K562 treated with DMSO at 1 percent for 24 hours (cell line): Measurements from ENCODE around the gene MT1F. TPM values are rescaled to one million over a fixed set of nuclear protein-coding genes. Genes with fewer than 3 reads are reported as not detected.

Experiments
- total RNA-seq: library from RNA; unstranded; fragments of 300-600 nt; gene quantifications from 2 replicates; pipeline ENCODE4 v1.2.3, GENCODE V29; 2022; ENCODE audit warnings: low read depth; ENCODE audit not compliant: insufficient read depth

The MT1F gene
- total RNA-seq = not detected in 2 replicates

DNA sequence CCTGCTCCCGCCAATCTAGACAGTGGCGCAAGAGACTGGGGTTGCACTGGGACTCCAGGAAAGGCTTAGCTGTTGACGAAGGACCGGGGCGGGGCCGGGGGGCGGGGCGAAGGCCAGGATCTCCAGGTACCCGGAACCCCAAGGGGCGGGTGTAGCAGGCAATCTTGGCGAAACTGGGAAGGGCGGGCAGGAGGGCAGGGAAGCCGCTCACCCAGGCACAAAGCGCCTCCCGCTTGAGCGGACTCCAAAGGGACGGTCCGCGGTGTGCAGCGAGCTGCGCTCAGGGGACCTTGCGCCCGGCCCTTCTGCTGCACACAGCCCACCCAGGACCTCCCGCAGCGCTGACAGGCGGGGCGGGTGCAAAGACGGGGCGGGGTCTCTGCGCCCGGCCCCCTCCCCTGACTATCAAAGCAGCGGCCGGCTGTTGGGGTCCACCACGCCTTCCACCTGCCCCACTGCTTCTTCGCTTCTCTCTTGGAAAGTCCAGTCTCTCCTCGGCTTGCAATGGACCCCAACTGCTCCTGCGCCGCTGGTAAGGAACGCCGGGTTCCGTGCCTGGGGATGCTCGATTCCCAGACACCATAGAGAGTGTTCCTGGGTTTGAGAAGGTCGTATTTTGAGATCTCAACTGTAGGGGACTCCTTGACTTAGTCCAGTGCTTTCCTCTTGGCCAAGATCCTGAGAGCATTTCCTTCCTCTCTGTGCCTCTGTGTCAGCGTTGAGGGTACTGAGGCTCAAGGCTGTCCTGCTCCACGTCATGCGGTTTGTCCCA lies at the start of gene MT1F:
Gene MT1F, plus strand, starts transcription at position 405 of the 772 bp plus-strand sequence. Its CDS starts 100 bp downstream, at position 505.

GRCh38 chr16:56608043-56608875 lies 49.5 kb upstream of the MT1F start, which contains the start of gene MT2A:
MT2A (plus strand) TSS chr16:56608584; CDS start chr16:56608656, 72 bp downstream.

GRCh38 chr16:56625140-56625942 lies 32.4 kb upstream of the MT1F start, which contains the start of gene MT1E:
MT1E (plus strand) TSS chr16:56625781; CDS start chr16:56625852, 71 bp downstream.

GRCh38 chr16:56632156-56632847 lies 25.5 kb upstream of the MT1F start, which contains the start of gene MT1M:
MT1M (plus strand) TSS chr16:56632659; CDS start chr16:56632732, 73 bp downstream.

GRCh38 chr16:56637814-56638750 lies 19.7 kb upstream of the MT1F start, which contains the start of gene MT1A:
MT1A (plus strand) TSS chr16:56638666; CDS start chr16:56638739, 73 bp downstream.

GRCh38 chr16:56651586-56651985 lies 6.2 kb upstream of the MT1F start, which contains the start of gene MT1B:
MT1B (plus strand) TSS chr16:56651886; CDS start chr16:56651954, 68 bp downstream.

DNA sequence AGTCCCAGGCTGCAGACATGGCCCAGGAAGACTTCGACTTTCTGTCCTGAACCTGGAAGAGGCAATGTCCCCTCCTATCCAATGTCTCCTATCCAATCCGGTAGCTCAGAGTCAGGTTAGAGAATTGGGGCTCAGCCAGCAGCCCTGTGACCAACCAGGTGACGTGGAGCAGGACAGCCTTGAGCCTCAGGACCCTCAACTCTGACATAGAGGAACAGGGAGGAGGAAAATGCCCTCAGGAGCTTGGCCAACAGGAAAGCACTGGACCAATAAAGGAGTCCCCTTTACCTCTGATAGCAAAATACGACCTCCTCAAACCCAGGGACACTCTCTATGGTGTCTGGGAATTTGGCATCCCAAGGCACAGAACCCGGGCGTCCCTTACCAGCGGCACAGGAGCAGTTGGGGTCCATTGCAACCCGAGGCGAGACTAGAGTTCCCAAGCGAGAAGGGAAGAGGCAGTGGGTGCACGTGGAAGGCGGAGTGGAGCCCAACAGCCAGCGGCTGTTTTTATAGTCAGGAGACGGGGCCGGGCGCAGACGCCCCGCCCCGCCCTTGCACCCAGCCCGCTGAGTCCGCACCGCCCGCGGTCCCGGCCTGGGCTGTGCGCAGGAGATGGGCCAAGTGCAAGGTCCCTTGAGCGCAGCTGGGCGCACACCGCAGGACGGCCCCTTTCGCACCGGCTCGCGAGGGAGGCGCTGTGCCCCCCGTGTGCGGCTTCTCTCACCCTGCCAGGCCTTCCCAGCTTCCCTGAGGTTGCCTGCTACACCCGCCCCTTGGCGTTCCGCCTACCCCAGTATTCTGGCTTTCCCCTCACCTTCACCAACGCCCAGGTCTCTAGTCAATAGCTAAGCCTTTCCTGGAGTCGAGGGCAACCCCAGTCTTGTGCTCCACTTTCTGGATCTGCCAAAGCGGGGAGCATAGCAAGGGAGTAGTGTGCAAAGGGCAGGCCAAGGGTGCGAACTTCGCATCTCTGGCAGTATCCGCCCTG lies 10.1 kb downstream of the MT1F start, which contains the start of gene MT1G:
Gene MT1G, minus strand, starts transcription at position 485 of the 991 bp plus-strand sequence. Its CDS starts 72 bp downstream, at position 413.

DNA sequence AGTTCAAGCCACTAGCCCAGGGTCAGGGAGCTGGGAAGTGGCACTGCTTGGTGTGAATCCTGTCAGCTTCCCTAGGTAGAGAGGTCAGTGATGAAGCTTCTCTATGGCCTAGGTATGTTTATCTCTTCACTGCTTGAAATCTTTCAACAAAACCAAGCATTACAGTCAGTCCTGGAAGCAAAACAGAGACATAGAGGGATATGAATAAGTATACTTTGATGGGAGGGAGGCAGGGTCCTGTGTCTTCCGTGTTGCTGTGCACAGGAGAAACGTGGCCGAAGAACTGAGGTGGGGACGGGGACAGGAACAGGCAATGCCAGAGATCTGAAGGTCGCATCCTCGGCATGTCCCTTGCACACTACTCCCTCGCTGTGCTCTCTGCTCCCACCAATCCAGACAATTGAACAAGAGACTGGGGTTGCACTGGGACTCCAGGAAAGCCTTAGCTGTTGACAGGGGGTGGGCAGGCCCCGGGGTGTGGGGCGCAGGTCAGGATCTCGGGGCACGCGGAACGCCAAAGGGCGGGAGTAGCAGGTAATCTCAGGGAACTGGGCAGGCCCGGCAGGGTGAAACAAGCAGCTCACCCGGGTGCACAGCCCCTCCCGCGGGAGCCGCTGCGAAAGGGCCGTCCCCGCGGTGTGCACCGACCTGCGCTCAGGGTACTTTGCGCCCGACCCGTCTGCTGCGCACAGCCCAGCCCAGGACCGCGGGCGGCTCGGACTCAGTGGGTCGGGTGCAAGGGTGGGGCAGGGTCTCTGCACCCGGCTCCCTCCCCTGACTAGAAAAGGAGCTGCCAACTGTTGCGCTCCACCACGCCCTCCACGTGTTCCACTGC lies 11.5 kb downstream of the MT1F start, which contains the start of gene MT1H:
Gene MT1H, plus strand, starts transcription at position 810 of the 835 bp plus-strand sequence. CDS start 71 bp downstream, outside the sequence.

DNA sequence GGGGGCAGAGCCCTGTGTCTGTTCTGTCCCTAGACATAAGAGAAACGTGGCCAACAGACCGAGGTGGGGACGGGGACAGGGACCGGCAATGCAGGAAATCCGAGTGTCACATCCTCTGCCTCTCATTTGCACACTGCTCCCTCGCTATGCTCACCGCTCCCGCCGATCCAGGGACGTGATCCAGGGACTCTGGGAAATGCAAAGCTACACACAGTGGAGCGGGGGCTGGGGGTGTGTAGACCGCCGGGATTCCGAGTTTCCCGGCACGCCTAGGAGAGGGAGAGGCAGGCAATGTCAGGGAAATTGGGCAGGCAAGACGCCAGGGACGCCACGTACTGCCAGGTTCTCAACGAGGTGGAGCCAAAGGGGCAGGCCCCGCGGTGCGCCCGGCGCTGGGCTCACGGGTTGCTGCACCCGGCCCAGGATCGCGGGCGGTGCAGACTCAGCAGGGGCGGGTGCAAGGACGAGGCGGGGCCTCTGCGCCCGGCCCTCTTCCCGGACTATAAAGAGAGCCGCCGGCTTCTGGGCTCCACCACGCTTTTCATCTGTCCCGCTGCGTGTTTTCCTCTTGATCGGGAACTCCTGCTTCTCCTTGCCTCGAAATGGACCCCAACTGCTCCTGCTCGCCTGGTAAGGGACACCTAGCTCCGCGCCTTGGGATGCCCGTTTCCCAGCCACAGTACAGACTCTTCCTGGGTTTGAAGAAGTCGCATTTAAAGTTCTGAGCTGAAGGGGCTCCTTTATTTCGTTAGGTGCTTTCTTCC lies 24.4 kb downstream of the MT1F start, which contains the start of gene MT1X:
Gene MT1X, plus strand, starts transcription at position 532 of the 764 bp plus-strand sequence. Its CDS starts 71 bp downstream, at position 603.

Other genes starting within 250 kb of the MT1F start
- 103 and 111 TPM in 2 replicates for gene AMFR, start 232.4 kb upstream of the MT1F start, total RNA-seq
- gene NUDT21, start 206.6 kb upstream of the MT1F start, total RNA-seq = 69.4 and 82.9 TPM in 2 replicates
- 19.0 and 26.1 TPM in 2 replicates for gene OGFOD1, start 206.4 kb upstream of the MT1F start, total RNA-seq
- 19.5 and 21.9 TPM in 2 replicates for gene BBS2, start 137.9 kb upstream of the MT1F start, total RNA-seq
- gene MT4, start 92.9 kb upstream of the MT1F start, total RNA-seq = not detected in 2 replicates
- gene MT3, start 68.4 kb upstream of the MT1F start, total RNA-seq = not detected in 2 replicates
- gene MT2A, start 49.4 kb upstream of the MT1F start, total RNA-seq = 22.5 and 28.1 TPM in 2 replicates
- not detected in 2 replicates for gene MT1E, start 32.2 kb upstream of the MT1F start, total RNA-seq
- not detected in 2 replicates for gene MT1M, start 25.3 kb upstream of the MT1F start, total RNA-seq
- not detected in 2 replicates for gene MT1A, start 19.3 kb upstream of the MT1F start, total RNA-seq
- not detected in 2 replicates for gene MT1B, start 6.1 kb upstream of the MT1F start, total RNA-seq
- gene MT1G, start 10.1 kb downstream of the MT1F start, total RNA-seq = 2.8 TPM in 1 of 2 replicates, not detected in the other
- gene MT1H, start 11.9 kb downstream of the MT1F start, total RNA-seq = not detected in 2 replicates
- 11.5 and 27.6 TPM in 2 replicates for gene MT1X, start 24.5 kb downstream of the MT1F start, total RNA-seq
- 57.2 and 57.3 TPM in 2 replicates for gene NUP93, start 72.2 kb downstream of the MT1F start, total RNA-seq
- not detected in 2 replicates for gene SLC12A3, start 207.2 kb downstream of the MT1F start, total RNA-seq